ENCODE results near the gene CGA. TPM values are rescaled to one million over a fixed set of nuclear protein-coding genes. Genes with fewer than 3 reads are reported as not detected.
"Not testable (repeated sequence)": the region's sequence is repeated elsewhere in the genome, so short reads cannot be mapped to it uniquely, and the experiment has no call there.

The CGA gene
- not detected for total RNA-seq

- TF ChIP-seq POLR2A (IDR thresholded peaks at IDR 0.05) = no peak
- no peak for TF ChIP-seq CTCF (IDR thresholded peaks at IDR 0.05)
- ATAC-seq (no peak), DNase-seq (no peak)
- intact Hi-C loops (cut with DNase I) = no loop called here
- peaks cover 13% of the 10 kb centered on the region for H3K4me1 ChIP-seq
- no peak within 1 kb of the TSS for H3K4me3 ChIP-seq
- no peaks in the 10 kb centered on the region for H3K9me3 ChIP-seq
- peaks cover 0 to 4% of the 10 kb centered on the region in 2 donors for H3K27me3 ChIP-seq
- WGBS, 2 donors = 48 to 60% methylated on average over 6 of the region's 6 CpGs
- no peak within 1 kb of the TSS for H3K27ac ChIP-seq
- no peaks in the 10 kb centered on the region for H3K36me3 ChIP-seq (replicated peaks in 1 of 2; ENCODE audit: insufficient read depth in 1 of 2, low read depth in 2 of 2)
These were observed at the start of gene CGA for GRCh38 chr6:87095087-87095509. CGA (minus strand) TSS chr6:87095106; CDS start chr6:87088200, 6,906 bp downstream.

GRCh38 chr6:87139927-87140326, 45.0 kb upstream of the CGA start:
- DNase-seq; ATAC-seq; H3K4me3 ChIP-seq; H3K27me3 ChIP-seq; H3K9me3 ChIP-seq; H3K4me1 ChIP-seq; intact Hi-C loops (cut with DNase I); H3K36me3 ChIP-seq (replicated peaks in 1 of 2; ENCODE audit: insufficient read depth in 1 of 2, low read depth in 2 of 2); H3K27ac ChIP-seq: not testable (repeated sequence)
- WGBS, 2 donors = 71 to 83% methylated on average over 8 of the region's 8 CpGs

- peak in 3 of 4 donors; percentile 19 to 40 (median 27) for DNase-seq
- no peaks in the 10 kb centered on the region for H3K36me3 ChIP-seq (replicated peaks in 1 of 2; ENCODE audit: insufficient read depth in 1 of 2, low read depth in 2 of 2)
- no peaks in the 10 kb centered on the region for H3K4me1 ChIP-seq
- no peak overlapping the region for H3K4me3 ChIP-seq
- peak; percentile 40 to 85 (median 76) for TF ChIP-seq CTCF (IDR thresholded peaks at IDR 0.05)
- no peak for TF ChIP-seq POLR2A (IDR thresholded peaks at IDR 0.05)
- H3K27ac ChIP-seq = no peak overlapping the region
- H3K9me3 ChIP-seq = no peaks in the 10 kb centered on the region
- WGBS, 2 donors = 0 to 9% methylated on average over 1 of the region's 1 CpG
- ATAC-seq = peak; percentile 74
- no peaks in the 10 kb centered on the region for H3K27me3 ChIP-seq
- intact Hi-C loops (cut with DNase I) = no loop called here
These were observed 44.3 kb upstream of the CGA start for GRCh38 chr6:87139236-87139635.

GRCh38 chr6:87136963-87137362, 42.1 kb upstream of the CGA start:
- no peak overlapping the region for H3K4me3 ChIP-seq
- no peaks in the 10 kb centered on the region for H3K36me3 ChIP-seq (replicated peaks in 1 of 2; ENCODE audit: insufficient read depth in 1 of 2, low read depth in 2 of 2)
- no peaks in the 10 kb centered on the region for H3K9me3 ChIP-seq
- intact Hi-C loops (cut with DNase I) = no loop called here
- TF ChIP-seq CTCF (IDR thresholded peaks at IDR 0.05) = no peak
- no peak for TF ChIP-seq POLR2A (IDR thresholded peaks at IDR 0.05)
- H3K4me1 ChIP-seq = no peaks in the 10 kb centered on the region
- 30 to 35% methylated on average over 1 of the region's 1 CpG for WGBS, 2 donors
- H3K27me3 ChIP-seq = no peaks in the 10 kb centered on the region
- no peak overlapping the region for H3K27ac ChIP-seq
- ATAC-seq (no peak), DNase-seq (no peak)

- no peak for DNase-seq
- Histone ChIP-seq H3K27me3 (no peaks in the 10 kb centered on the region), H3K36me3 (replicated peaks in 1 of 2; ENCODE audit: insufficient read depth in 1 of 2, low read depth in 2 of 2) (no peaks in the 10 kb centered on the region), H3K9me3 (no peaks in the 10 kb centered on the region), H3K27ac (no peak overlapping the region), H3K4me1 (no peaks in the 10 kb centered on the region), H3K4me3 (no peak overlapping the region)
- no peak for ATAC-seq
- TF ChIP-seq POLR2A (IDR thresholded peaks at IDR 0.05) = no peak
- intact Hi-C loops (cut with DNase I) = no loop called here
- WGBS, 2 donors = 82 to 92% methylated on average over 2 of the region's 2 CpGs
These were observed 32.8 kb upstream of the CGA start for GRCh38 chr6:87127737-87128136.

GRCh38 chr6:87126501-87126900, 31.6 kb upstream of the CGA start:
- Histone ChIP-seq H3K9me3 (no peaks in the 10 kb centered on the region), H3K4me1 (no peaks in the 10 kb centered on the region), H3K27me3 (no peaks in the 10 kb centered on the region), H3K36me3 (replicated peaks in 1 of 2; ENCODE audit: insufficient read depth in 1 of 2, low read depth in 2 of 2) (no peaks in the 10 kb centered on the region), H3K4me3 (no peak overlapping the region), H3K27ac (no peak overlapping the region)
- DNase-seq = no peak
- TF ChIP-seq CTCF (IDR thresholded peaks at IDR 0.05) (no peak), POLR2A (IDR thresholded peaks at IDR 0.05) (no peak)
- ATAC-seq = no peak
- intact Hi-C loops (cut with DNase I) = no loop called here
- 0% methylated on average over 1 of the region's 1 CpG for WGBS, 2 donors
